Subcutaneous adipose tissue (tissue), 4 donors: Measurements from ENCODE around the gene PCMT1. TPM values are rescaled to one million over a fixed set of nuclear protein-coding genes. Genes with fewer than 3 reads are reported as not detected.

Experiments
- CTCF ChIP-seq: fragments of 450-650 bp; IDR thresholded peaks from one replicate; pipeline ENCODE4 v1.5.1; 2016; ENCODE audit warnings: low read depth, mild to moderate bottlenecking, control low read depth, antibody characterized with exemption, moderate library complexity
- total RNA-seq, 4 donors: library from RNA; depleted of rRNA; stranded (reverse); fragments of >200 nt; gene quantifications; one replicate each; pipeline ENCODE4 v1.1.0, GENCODE V29; 2016

The PCMT1 gene
- total RNA-seq, 4 donors from 2014 or later = 76.1 to 128 (median 101) TPM

DNA sequence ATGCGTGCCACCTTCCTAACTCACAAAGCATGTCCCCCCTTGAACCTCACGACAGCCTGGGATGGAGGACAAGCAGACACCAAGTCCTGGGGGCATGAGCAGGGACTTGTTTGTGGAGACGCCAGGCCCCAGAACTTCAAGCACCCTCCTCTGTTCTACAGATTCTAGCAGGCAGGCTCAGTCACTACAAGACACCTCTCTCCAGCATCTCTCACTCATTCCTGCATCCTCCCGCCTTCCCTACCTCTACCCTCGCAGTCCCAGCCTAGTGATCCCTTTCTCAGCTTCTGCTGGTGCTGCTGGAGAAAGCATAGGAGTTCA lies 110.9 kb downstream of the PCMT1 start:
- TF ChIP-seq CTCF = no peak

Other genes starting within 250 kb of the PCMT1 start
- 10 to 100 TPM; 21.3 to 38.3 (median 31.4) TPM for gene PPIL4, start 203.7 kb upstream of the PCMT1 start, total RNA-seq
- gene GINM1, start 183.4 kb upstream of the PCMT1 start, total RNA-seq = 10 to 100 TPM; 50.7 to 75.5 (median 58.6) TPM
- 10 to 100 TPM; 15.3 to 25.4 (median 18.9) TPM for gene KATNA1, start 101.0 kb upstream of the PCMT1 start, total RNA-seq
- 10 to 100 TPM; 21.4 to 39.6 (median 23.1) TPM for gene LATS1, start 31.6 kb upstream of the PCMT1 start, total RNA-seq
- gene NUP43, start 3.2 kb upstream of the PCMT1 start, total RNA-seq = 10 to 100 TPM; 13.4 to 37.7 (median 27.9) TPM
- gene LRP11, start 114.6 kb downstream of the PCMT1 start, total RNA-seq = 10 to 100 TPM; 18.7 to 55.4 (median 33.8) TPM
- gene RAET1E, start 148.4 kb downstream of the PCMT1 start, total RNA-seq = under 1 TPM in 1 of 4 donors, not detected in 3; 0.94 TPM
- gene RAET1G, start 173.4 kb downstream of the PCMT1 start, total RNA-seq = under 1 TPM in 1 of 4 donors, not detected in 3; 0.82 TPM
- 1 to 10 TPM in 1 of 4 donors, under 1 TPM in 3; 0.34 to 4.1 (median 0.60) TPM for gene ULBP2, start 192.3 kb downstream of the PCMT1 start, total RNA-seq
- gene ULBP1, start 214.2 kb downstream of the PCMT1 start, total RNA-seq = under 1 TPM in 1 of 4 donors, not detected in 3; 0.34 TPM